ENCODE results near the gene PRRT1B.

DNA sequence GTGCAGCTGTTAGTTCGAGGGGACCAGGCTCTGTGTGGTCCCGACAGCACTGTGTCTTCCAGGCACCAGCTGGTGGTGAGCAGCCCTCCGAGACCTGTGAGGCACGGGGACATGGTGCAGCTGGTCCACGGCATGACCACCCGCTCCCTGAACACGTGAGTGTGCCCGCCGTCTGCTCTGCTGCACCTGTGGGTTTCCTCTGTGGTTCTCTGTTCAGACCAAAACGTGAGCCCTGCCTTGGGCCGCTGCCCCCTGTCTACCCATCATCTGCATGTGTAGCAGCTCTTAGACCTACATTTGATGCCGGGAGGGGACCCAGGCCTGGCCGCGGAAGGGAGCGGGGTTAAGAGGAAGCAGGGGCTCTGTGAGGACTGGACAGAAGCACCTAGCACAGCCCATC is 32.1 kb upstream of the PRRT1B start:
- TF ChIP-seq, protein P1, sequence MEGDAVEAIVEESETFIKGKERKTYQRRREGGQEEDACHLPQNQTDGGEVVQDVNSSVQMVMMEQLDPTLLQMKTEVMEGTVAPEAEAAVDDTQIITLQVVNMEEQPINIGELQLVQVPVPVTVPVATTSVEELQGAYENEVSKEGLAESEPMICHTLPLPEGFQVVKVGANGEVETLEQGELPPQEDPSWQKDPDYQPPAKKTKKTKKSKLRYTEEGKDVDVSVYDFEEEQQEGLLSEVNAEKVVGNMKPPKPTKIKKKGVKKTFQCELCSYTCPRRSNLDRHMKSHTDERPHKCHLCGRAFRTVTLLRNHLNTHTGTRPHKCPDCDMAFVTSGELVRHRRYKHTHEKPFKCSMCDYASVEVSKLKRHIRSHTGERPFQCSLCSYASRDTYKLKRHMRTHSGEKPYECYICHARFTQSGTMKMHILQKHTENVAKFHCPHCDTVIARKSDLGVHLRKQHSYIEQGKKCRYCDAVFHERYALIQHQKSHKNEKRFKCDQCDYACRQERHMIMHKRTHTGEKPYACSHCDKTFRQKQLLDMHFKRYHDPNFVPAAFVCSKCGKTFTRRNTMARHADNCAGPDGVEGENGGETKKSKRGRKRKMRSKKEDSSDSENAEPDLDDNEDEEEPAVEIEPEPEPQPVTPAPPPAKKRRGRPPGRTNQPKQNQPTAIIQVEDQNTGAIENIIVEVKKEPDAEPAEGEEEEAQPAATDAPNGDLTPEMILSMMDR (IDR thresholded peaks at IDR 0.05) = no peak
- no peak for TF ChIP-seq POLR2AphosphoS5 (IDR thresholded peaks at IDR 0.05)
